ENCODE data around the gene LSM3. TPM values are rescaled to one million over a fixed set of nuclear protein-coding genes. Genes with fewer than 3 reads are reported as not detected.
A peak's percentile ranks its signal among the peaks of the same experiment; 100 is the strongest.

Gene LSM3
- total and polyA plus RNA-seq, 7 experiments from 2014 or later: 6.0 to 26.2 (median 9.4) TPM

GRCh38 chr3:14212032-14212431, 33.4 kb downstream of the LSM3 start:
- ChIA-PET POLR2A (no interaction called here), CTCF (interaction anchor here (2.6 kb wide), 1 partner anchor 8 kb away, joined by 16 read pairs; no protein-coding TSS in a partner anchor)
- no peak for DNase-seq
- intact Hi-C loops (cut with micrococcal nuclease): no loop called here
- ATAC-seq: no peak
- Histone ChIP-seq H3K36me3 (ENCODE audit: control insufficient read depth in 2 of 3, insufficient read depth in 3 of 3, low read length in 3 of 3) (no peaks in the 10 kb centered on the region), H3K4me3 (ENCODE audit: low read length) (no peak overlapping the region), H3K4me1 (ENCODE audit: control insufficient read depth in 2 of 2, insufficient read depth in 2 of 2, low read length in 2 of 2) (no peaks in the 10 kb centered on the region), H3K9me3 (ENCODE audit: control insufficient read depth in 2 of 3, low read length in 3 of 3) (no peaks in the 10 kb centered on the region), H3K27ac (ENCODE audit: low read depth, low read length) (no peak overlapping the region), H3K27me3 (ENCODE audit: control insufficient read depth in 2 of 2, insufficient read depth in 2 of 2, low read length in 2 of 2) (no peaks in the 10 kb centered on the region)
- no peaks in the 10 kb centered on the region for H3K9me3 Mint-ChIP-seq
- peaks cover 0 to 9% (median 2%) of the 10 kb centered on the region in 7 donors for H3K4me1 Mint-ChIP-seq
- H3K4me3 Mint-ChIP-seq: no peak overlapping the region
- H3K27ac Mint-ChIP-seq: peak overlapping the region in 1 of 9 donors; percentile 20
- H3K36me3 Mint-ChIP-seq: peaks cover 0 to 3% (median 0%) of the 10 kb centered on the region in 5 donors
- no peaks in the 10 kb centered on the region for H3K27me3 Mint-ChIP-seq

DNA sequence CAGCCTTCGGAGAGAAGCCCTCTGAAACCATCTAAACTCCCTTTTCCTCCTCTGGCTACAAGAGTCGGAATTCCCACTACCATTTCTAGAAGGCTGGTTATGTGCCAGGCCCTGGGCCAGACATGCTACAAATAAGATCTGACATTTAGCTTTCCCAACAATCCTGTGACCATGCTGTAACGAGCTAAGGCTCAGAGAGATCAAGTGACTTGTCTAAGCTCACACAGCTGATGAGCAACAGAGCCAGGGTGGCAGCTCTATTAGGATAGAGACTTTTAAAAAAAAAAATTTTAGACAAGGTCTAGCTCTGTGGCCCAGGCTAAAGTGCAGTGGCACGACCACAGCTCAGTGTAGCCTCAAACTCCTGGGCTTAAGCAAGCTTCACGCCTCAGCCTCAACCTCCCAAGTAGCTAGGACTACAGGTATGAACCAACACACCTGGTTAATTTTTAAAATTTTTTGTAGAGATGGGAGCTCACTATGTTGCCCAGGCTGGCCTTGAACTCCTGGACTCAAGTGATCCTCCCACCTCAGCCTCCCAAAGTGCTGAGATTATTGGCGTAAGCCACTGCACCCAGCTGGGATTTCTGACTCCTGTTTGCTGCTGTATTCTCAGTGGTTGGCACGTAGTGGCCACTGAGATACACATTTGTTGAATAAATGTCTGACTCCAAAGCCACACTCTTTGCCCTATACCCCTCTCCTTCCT, 34.6 kb downstream of the LSM3 start:
- Mint-ChIP-seq H3K36me3 (peaks cover 0 to 3% (median 0%) of the 10 kb centered on the region in 5 donors), H3K27me3 (no peaks in the 10 kb centered on the region), H3K4me1 (peaks cover 0 to 16% (median 2%) of the 10 kb centered on the region in 7 donors), H3K27ac (no peak overlapping the region), H3K9me3 (no peaks in the 10 kb centered on the region), H3K4me3 (no peak overlapping the region)
- intact Hi-C loops (cut with micrococcal nuclease): no loop called here
- ATAC-seq (no peak), DNase-seq (no peak)
- Histone ChIP-seq H3K4me1 (ENCODE audit: control insufficient read depth in 2 of 2, insufficient read depth in 2 of 2, low read length in 2 of 2) (no peaks in the 10 kb centered on the region), H3K27me3 (ENCODE audit: control insufficient read depth in 2 of 2, insufficient read depth in 2 of 2, low read length in 2 of 2) (no peaks in the 10 kb centered on the region), H3K4me3 (ENCODE audit: low read length) (no peak overlapping the region), H3K27ac (ENCODE audit: low read depth, low read length) (no peak overlapping the region), H3K36me3 (ENCODE audit: control insufficient read depth in 2 of 3, insufficient read depth in 3 of 3, low read length in 3 of 3) (no peaks in the 10 kb centered on the region), H3K9me3 (ENCODE audit: control insufficient read depth in 2 of 3, low read length in 3 of 3) (no peaks in the 10 kb centered on the region)
- ChIA-PET POLR2A (no interaction called here), CTCF (interaction anchor here (2.6 kb wide), 1 partner anchor 9 kb away, joined by 16 read pairs; no protein-coding TSS in a partner anchor)

GRCh38 chr3:14214764-14215163, 36.1 kb downstream of the LSM3 start:
- H3K4me1 Mint-ChIP-seq: peaks cover 0 to 17% (median 2%) of the 10 kb centered on the region in 7 donors
- CTCF ChIA-PET: no interaction called here
- ATAC-seq (no peak), DNase-seq (no peak)
- intact Hi-C loops (cut with micrococcal nuclease): no loop called here
- peaks cover 0 to 4% (median 0%) of the 10 kb centered on the region in 11 donors for H3K9me3 Mint-ChIP-seq
- H3K4me3 Mint-ChIP-seq: no peak overlapping the region
- H3K4me3 ChIP-seq (ENCODE audit: low read length): no peak overlapping the region
- POLR2A ChIA-PET: no interaction called here
- H3K27me3 Mint-ChIP-seq: peaks cover 0 to under 1% (median 0%) of the 10 kb centered on the region in 5 donors
- H3K9me3 ChIP-seq (ENCODE audit: control insufficient read depth in 2 of 3, low read length in 3 of 3): no peaks in the 10 kb centered on the region
- H3K27ac Mint-ChIP-seq: no peak overlapping the region
- H3K36me3 ChIP-seq (ENCODE audit: control insufficient read depth in 2 of 3, insufficient read depth in 3 of 3, low read length in 3 of 3): no peaks in the 10 kb centered on the region
- no peak overlapping the region for H3K27ac ChIP-seq (ENCODE audit: low read depth, low read length)
- no peaks in the 10 kb centered on the region for H3K4me1 ChIP-seq (ENCODE audit: control insufficient read depth in 2 of 2, insufficient read depth in 2 of 2, low read length in 2 of 2)
- H3K27me3 ChIP-seq (ENCODE audit: control insufficient read depth in 2 of 2, insufficient read depth in 2 of 2, low read length in 2 of 2): no peaks in the 10 kb centered on the region
- H3K36me3 Mint-ChIP-seq: no peaks in the 10 kb centered on the region

- Mint-ChIP-seq H3K27me3 (peaks cover 0 to 13% (median 4%) of the 10 kb centered on the region in 5 donors), H3K9me3 (peaks cover 0 to 18% (median 8%) of the 10 kb centered on the region in 11 donors), H3K36me3 (peaks cover 0 to 7% (median 0%) of the 10 kb centered on the region in 5 donors), H3K27ac (peak overlapping the region in 3 of 9 donors; percentile 1 to 87 (median 83)), H3K4me1 (peaks cover 0 to 17% (median 0%) of the 10 kb centered on the region in 7 donors), H3K4me3 (peak overlapping the region; percentile 1 to 90 (median 54))
- no peaks in the 10 kb centered on the region for H3K36me3 ChIP-seq (ENCODE audit: control insufficient read depth in 2 of 3, insufficient read depth in 3 of 3, low read length in 3 of 3)
- no peaks in the 10 kb centered on the region for H3K27me3 ChIP-seq (ENCODE audit: control insufficient read depth in 2 of 2, insufficient read depth in 2 of 2, low read length in 2 of 2)
- ATAC-seq (peak; percentile 79), DNase-seq (peak in 3 of 9 donors; percentile 25 to 75 (median 32))
- H3K27ac ChIP-seq (ENCODE audit: low read depth, low read length): peak overlapping the region; percentile 42
- no peaks in the 10 kb centered on the region for H3K9me3 ChIP-seq (ENCODE audit: control insufficient read depth in 2 of 3, low read length in 3 of 3)
- intact Hi-C loops (cut with micrococcal nuclease): no loop called here
- H3K4me1 ChIP-seq (ENCODE audit: control insufficient read depth in 2 of 2, insufficient read depth in 2 of 2, low read length in 2 of 2): no peaks in the 10 kb centered on the region
- CTCF ChIA-PET: interaction anchor here (0.7 kb wide), 2 partner anchors 14 to 864 kb away, joined by 3 to 4 read pairs; no protein-coding TSS in a partner anchor
- POLR2A ChIA-PET: no interaction called here
- peak overlapping the region; percentile 64 for H3K4me3 ChIP-seq (ENCODE audit: low read length)
These were observed 37.8 kb downstream of the LSM3 start for GRCh38 chr3:14216257-14217048.

- H3K36me3 Mint-ChIP-seq: peaks cover 0 to 19% (median 4%) of the 10 kb centered on the region in 5 donors
- Histone ChIP-seq H3K9me3 (ENCODE audit: control insufficient read depth in 2 of 3, low read length in 3 of 3) (no peaks in the 10 kb centered on the region), H3K4me3 (ENCODE audit: low read length) (no peak overlapping the region), H3K4me1 (ENCODE audit: control insufficient read depth in 2 of 2, insufficient read depth in 2 of 2, low read length in 2 of 2) (no peaks in the 10 kb centered on the region), H3K36me3 (ENCODE audit: control insufficient read depth in 2 of 3, insufficient read depth in 3 of 3, low read length in 3 of 3) (no peaks in the 10 kb centered on the region), H3K27ac (ENCODE audit: low read depth, low read length) (no peak overlapping the region), H3K27me3 (ENCODE audit: control insufficient read depth in 2 of 2, insufficient read depth in 2 of 2, low read length in 2 of 2) (no peaks in the 10 kb centered on the region)
- H3K27ac Mint-ChIP-seq: peak overlapping the region in 1 of 9 donors; percentile 56
- POLR2A ChIA-PET: no interaction called here
- intact Hi-C loops (cut with micrococcal nuclease): no loop called here
- peaks cover 2 to 35% (median 16%) of the 10 kb centered on the region in 11 donors for H3K9me3 Mint-ChIP-seq
- ATAC-seq (no peak), DNase-seq (no peak)
- H3K27me3 Mint-ChIP-seq: peaks cover 0 to 16% (median 13%) of the 10 kb centered on the region in 5 donors
- CTCF ChIA-PET: interaction anchor here (0.7 kb wide), 1 partner anchor 14 kb away, joined by 3 read pairs; no protein-coding TSS in a partner anchor
- peaks cover 0 to 17% (median 0%) of the 10 kb centered on the region in 7 donors for H3K4me1 Mint-ChIP-seq
- H3K4me3 Mint-ChIP-seq: peak overlapping the region in 2 of 10 donors; percentile 44 to 58
These were observed 39.7 kb downstream of the LSM3 start for GRCh38 chr3:14218355-14218754.

DNA sequence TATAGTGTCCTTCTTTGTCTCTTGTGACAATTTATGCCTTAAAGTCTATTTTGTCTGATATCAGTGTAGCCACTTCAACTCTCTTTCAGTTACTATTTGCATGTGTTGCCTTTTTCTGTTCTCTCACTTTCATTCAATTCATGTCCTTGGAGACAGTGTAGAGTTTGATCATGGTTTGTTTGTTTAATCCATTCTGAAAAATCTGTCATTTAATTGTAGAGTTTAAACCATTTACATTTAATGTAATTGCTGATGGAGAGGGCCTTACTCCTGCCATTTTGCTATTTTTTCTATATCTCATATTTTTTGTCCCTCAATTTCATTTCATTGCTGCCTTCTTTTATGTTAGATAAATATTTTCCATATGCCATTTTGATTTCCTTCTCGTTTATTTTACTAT, 42.3 kb downstream of the LSM3 start:
- intact Hi-C loops (cut with micrococcal nuclease): no loop called here
- ATAC-seq: no peak
- Histone ChIP-seq H3K4me3 (ENCODE audit: low read length) (no peak overlapping the region), H3K36me3 (ENCODE audit: control insufficient read depth in 2 of 3, insufficient read depth in 3 of 3, low read length in 3 of 3) (no peaks in the 10 kb centered on the region), H3K27ac (ENCODE audit: low read depth, low read length) (no peak overlapping the region), H3K27me3 (ENCODE audit: control insufficient read depth in 2 of 2, insufficient read depth in 2 of 2, low read length in 2 of 2) (no peaks in the 10 kb centered on the region), H3K4me1 (ENCODE audit: control insufficient read depth in 2 of 2, insufficient read depth in 2 of 2, low read length in 2 of 2) (no peaks in the 10 kb centered on the region), H3K9me3 (ENCODE audit: control insufficient read depth in 2 of 3, low read length in 3 of 3) (no peaks in the 10 kb centered on the region)
- DNase-seq: no peak
- H3K9me3 Mint-ChIP-seq: peaks cover 2 to 35% (median 16%) of the 10 kb centered on the region in 11 donors
- H3K36me3 Mint-ChIP-seq: peaks cover 0 to 19% (median 4%) of the 10 kb centered on the region in 5 donors
- ChIA-PET POLR2A (no interaction called here), CTCF (no interaction called here)
- H3K4me1 Mint-ChIP-seq: peaks cover 0 to 17% (median 0%) of the 10 kb centered on the region in 7 donors
- peaks cover 7 to 26% (median 19%) of the 10 kb centered on the region in 5 donors for H3K27me3 Mint-ChIP-seq
- H3K4me3 Mint-ChIP-seq: no peak overlapping the region
- H3K27ac Mint-ChIP-seq: no peak overlapping the region
